Activated CD4-positive, alpha-beta T cell treated with anti-CD3 and anti-CD28 coated beads, Interleukin-2, amount 50 U/mL, for 48 hours (primary cell): ENCODE data around the gene HMGB1.
"Not testable (repeated sequence)": the region's sequence is repeated elsewhere in the genome, so short reads cannot be mapped to it uniquely, and the experiment has no call there.

Experiments
- DNase-seq, 2 experiments: peaks; one replicate each; pipeline ENCODE4 v3.0.0-alpha.2; 2020

Gene HMGB1

GRCh38 chr13:30464496-30465342, 1.0 kb downstream of the HMGB1 start:
- peak; percentile 70 to 74 for DNase-seq

- DNase-seq = peak; percentile 73 to 81
Measured at GRCh38 chr13:30463787-30464495, 1.8 kb downstream of the HMGB1 start.

- DNase-seq = not testable (repeated sequence)
Measured at GRCh38 chr13:30461279-30462066, 4.3 kb downstream of the HMGB1 start.

- no peak for DNase-seq
Measured at GRCh38 chr13:30457306-30457891, 8.3 kb downstream of the HMGB1 start.

GRCh38 chr13:30456290-30456689, 9.4 kb downstream of the HMGB1 start:
- no peak for DNase-seq

GRCh38 chr13:30454991-30455390, 10.7 kb downstream of the HMGB1 start:
- no peak for DNase-seq

- no peak for DNase-seq
Measured at GRCh38 chr13:30453727-30454126, 12.0 kb downstream of the HMGB1 start.

GRCh38 chr13:30451476-30451875, 14.3 kb downstream of the HMGB1 start:
- DNase-seq = not testable (repeated sequence)

- no peak for DNase-seq
Measured at GRCh38 chr13:30450066-30450465, 15.7 kb downstream of the HMGB1 start.

- no peak for DNase-seq
Measured at GRCh38 chr13:30448441-30448840, 17.3 kb downstream of the HMGB1 start.

GRCh38 chr13:30446126-30446500, 19.6 kb downstream of the HMGB1 start:
- no peak for DNase-seq

GRCh38 chr13:30443957-30444404, 21.8 kb downstream of the HMGB1 start:
- DNase-seq = no peak

GRCh38 chr13:30443491-30443890, 22.2 kb downstream of the HMGB1 start:
- DNase-seq = not testable (repeated sequence)

- DNase-seq = no peak
Measured at GRCh38 chr13:30442926-30443325, 22.8 kb downstream of the HMGB1 start.

GRCh38 chr13:30440910-30441703, 24.6 kb downstream of the HMGB1 start:
- DNase-seq = no peak

GRCh38 chr13:30438286-30438685, 27.4 kb downstream of the HMGB1 start:
- no peak for DNase-seq

- DNase-seq = no peak
Measured at GRCh38 chr13:30437177-30437576, 28.6 kb downstream of the HMGB1 start.

- DNase-seq = no peak
Measured at GRCh38 chr13:30435911-30436451, 29.8 kb downstream of the HMGB1 start.

GRCh38 chr13:30431269-30431940, 34.3 kb downstream of the HMGB1 start:
- DNase-seq = no peak

GRCh38 chr13:30429721-30430694, 35.7 kb downstream of the HMGB1 start:
- DNase-seq = peak in 1 of 2 experiments; percentile 35
